ENCODE measurements around the gene GABRA1.

DNA sequence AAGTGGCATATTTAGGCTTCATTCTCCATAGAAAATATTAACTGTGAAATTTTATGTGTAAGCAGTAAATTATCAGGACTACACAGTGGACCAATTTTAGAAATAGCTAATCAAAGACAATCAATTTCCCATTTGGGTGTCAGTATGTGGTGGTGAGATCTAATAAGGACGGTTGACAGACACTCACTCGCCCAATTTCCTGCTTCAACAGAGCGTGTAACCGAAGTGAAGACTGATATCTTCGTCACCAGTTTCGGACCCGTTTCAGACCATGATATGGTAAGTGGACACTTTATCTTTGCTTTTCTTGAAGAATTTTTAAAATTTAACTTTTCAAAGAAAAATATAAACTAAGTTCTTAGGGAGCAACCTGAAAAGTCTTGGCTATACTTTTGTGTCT, 17.6 kb downstream of the GABRA1 start:
- TF ChIP-seq, protein P1, sequence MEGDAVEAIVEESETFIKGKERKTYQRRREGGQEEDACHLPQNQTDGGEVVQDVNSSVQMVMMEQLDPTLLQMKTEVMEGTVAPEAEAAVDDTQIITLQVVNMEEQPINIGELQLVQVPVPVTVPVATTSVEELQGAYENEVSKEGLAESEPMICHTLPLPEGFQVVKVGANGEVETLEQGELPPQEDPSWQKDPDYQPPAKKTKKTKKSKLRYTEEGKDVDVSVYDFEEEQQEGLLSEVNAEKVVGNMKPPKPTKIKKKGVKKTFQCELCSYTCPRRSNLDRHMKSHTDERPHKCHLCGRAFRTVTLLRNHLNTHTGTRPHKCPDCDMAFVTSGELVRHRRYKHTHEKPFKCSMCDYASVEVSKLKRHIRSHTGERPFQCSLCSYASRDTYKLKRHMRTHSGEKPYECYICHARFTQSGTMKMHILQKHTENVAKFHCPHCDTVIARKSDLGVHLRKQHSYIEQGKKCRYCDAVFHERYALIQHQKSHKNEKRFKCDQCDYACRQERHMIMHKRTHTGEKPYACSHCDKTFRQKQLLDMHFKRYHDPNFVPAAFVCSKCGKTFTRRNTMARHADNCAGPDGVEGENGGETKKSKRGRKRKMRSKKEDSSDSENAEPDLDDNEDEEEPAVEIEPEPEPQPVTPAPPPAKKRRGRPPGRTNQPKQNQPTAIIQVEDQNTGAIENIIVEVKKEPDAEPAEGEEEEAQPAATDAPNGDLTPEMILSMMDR (IDR thresholded peaks at IDR 0.05) = no peak
- TF ChIP-seq EZH2 (IDR thresholded peaks at IDR 0.05; ENCODE audit: borderline replicate concordance, insufficient read depth, low read depth, low read length, poor library complexity, severe bottlenecking) = no peak
